GM23338 (cell line): ENCODE measurements around the gene CUBN.

Experiments used
- CTCF ChIP-seq, 2 experiments: fragments of 200-600 bp in 1 of 2; sonication (generic) in 1 of 2; conservative IDR thresholded peaks; 2 replicates each; pipeline versions ENCODE4 v1.5.1 to v1.6.1; 2016 to 2017; ENCODE audit warnings: antibody characterized with exemption in 2 of 2, low read depth in 2 of 2, mild to moderate bottlenecking in 2 of 2, moderate library complexity in 1 of 2
- ETS1 ChIP-seq: IDR thresholded peaks from 2 replicates; pipeline ENCODE4 v1.6.1; 2016; ENCODE audit warnings: antibody characterized with exemption
- EZH2 ChIP-seq: fragments of 200-600 bp; sonication (generic); IDR thresholded peaks from one replicate; pipeline ENCODE4 v1.8.0; 2017; ENCODE audit warnings: antibody characterized with exemption, mild to moderate bottlenecking, low read depth; ENCODE audit not compliant: unreplicated experiment
- EZH2phosphoT487 ChIP-seq: fragments of 200-600 bp; sonication (generic); IDR thresholded peaks from one replicate; pipeline ENCODE4 v1.8.1; 2018; ENCODE audit warnings: antibody characterized with exemption; ENCODE audit not compliant: unreplicated experiment
- JUNB ChIP-seq: IDR thresholded peaks from one replicate; pipeline ENCODE4 v1.6.1; 2016; ENCODE audit warnings: antibody characterized with exemption; ENCODE audit not compliant: unreplicated experiment
- POLR2AphosphoS5 ChIP-seq: IDR thresholded peaks from 2 replicates; pipeline ENCODE4 v1.6.1; 2016; ENCODE audit warnings: antibody characterized with exemption, low read depth
- REST ChIP-seq: IDR thresholded peaks from one replicate; pipeline ENCODE4 v1.6.1; 2018; ENCODE audit warnings: antibody characterized with exemption; ENCODE audit not compliant: unreplicated experiment
- STAT1 ChIP-seq: IDR thresholded peaks from one replicate; pipeline ENCODE4 v1.6.1; 2016; ENCODE audit warnings: antibody characterized with exemption; ENCODE audit not compliant: unreplicated experiment
- TF ChIP-seq, protein P1 (sequence below): fragments of 250-450 bp; sonication (Bioruptor Pico); IDR thresholded peaks from 2 replicates; pipeline ENCODE4 v1.5.0; 2020; ENCODE audit warnings: mild to moderate bottlenecking, moderate library complexity

DNA sequence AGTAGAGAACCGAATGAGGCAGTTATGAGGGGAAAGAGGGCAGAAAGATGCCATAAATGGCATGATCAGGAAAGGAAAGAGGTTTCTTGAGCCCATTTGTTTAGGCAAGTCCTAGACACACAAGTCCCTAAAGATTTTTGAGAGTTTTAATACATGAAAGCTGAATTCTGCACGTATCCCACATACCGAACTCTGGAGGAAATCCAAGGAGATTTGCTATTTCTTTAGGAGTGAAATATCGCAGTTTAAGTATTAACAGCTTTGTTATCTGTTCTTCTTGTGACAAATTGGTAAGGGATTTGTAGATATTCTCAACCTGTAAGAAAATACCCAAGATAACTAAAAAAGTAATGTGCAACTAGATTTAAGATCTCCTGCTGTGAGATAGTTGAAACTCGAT, 23.7 kb upstream of the CUBN start:
- TF ChIP-seq CTCF (conservative IDR thresholded peaks at IDR 0.05; ENCODE audit: low read depth in 2 of 2) = no peak
- TF ChIP-seq POLR2AphosphoS5 = no peak
- no peak for TF ChIP-seq STAT1
- TF ChIP-seq EZH2 = no peak
- no peak for TF ChIP-seq EZH2phosphoT487
- TF ChIP-seq REST = no peak
- TF ChIP-seq, protein P1, sequence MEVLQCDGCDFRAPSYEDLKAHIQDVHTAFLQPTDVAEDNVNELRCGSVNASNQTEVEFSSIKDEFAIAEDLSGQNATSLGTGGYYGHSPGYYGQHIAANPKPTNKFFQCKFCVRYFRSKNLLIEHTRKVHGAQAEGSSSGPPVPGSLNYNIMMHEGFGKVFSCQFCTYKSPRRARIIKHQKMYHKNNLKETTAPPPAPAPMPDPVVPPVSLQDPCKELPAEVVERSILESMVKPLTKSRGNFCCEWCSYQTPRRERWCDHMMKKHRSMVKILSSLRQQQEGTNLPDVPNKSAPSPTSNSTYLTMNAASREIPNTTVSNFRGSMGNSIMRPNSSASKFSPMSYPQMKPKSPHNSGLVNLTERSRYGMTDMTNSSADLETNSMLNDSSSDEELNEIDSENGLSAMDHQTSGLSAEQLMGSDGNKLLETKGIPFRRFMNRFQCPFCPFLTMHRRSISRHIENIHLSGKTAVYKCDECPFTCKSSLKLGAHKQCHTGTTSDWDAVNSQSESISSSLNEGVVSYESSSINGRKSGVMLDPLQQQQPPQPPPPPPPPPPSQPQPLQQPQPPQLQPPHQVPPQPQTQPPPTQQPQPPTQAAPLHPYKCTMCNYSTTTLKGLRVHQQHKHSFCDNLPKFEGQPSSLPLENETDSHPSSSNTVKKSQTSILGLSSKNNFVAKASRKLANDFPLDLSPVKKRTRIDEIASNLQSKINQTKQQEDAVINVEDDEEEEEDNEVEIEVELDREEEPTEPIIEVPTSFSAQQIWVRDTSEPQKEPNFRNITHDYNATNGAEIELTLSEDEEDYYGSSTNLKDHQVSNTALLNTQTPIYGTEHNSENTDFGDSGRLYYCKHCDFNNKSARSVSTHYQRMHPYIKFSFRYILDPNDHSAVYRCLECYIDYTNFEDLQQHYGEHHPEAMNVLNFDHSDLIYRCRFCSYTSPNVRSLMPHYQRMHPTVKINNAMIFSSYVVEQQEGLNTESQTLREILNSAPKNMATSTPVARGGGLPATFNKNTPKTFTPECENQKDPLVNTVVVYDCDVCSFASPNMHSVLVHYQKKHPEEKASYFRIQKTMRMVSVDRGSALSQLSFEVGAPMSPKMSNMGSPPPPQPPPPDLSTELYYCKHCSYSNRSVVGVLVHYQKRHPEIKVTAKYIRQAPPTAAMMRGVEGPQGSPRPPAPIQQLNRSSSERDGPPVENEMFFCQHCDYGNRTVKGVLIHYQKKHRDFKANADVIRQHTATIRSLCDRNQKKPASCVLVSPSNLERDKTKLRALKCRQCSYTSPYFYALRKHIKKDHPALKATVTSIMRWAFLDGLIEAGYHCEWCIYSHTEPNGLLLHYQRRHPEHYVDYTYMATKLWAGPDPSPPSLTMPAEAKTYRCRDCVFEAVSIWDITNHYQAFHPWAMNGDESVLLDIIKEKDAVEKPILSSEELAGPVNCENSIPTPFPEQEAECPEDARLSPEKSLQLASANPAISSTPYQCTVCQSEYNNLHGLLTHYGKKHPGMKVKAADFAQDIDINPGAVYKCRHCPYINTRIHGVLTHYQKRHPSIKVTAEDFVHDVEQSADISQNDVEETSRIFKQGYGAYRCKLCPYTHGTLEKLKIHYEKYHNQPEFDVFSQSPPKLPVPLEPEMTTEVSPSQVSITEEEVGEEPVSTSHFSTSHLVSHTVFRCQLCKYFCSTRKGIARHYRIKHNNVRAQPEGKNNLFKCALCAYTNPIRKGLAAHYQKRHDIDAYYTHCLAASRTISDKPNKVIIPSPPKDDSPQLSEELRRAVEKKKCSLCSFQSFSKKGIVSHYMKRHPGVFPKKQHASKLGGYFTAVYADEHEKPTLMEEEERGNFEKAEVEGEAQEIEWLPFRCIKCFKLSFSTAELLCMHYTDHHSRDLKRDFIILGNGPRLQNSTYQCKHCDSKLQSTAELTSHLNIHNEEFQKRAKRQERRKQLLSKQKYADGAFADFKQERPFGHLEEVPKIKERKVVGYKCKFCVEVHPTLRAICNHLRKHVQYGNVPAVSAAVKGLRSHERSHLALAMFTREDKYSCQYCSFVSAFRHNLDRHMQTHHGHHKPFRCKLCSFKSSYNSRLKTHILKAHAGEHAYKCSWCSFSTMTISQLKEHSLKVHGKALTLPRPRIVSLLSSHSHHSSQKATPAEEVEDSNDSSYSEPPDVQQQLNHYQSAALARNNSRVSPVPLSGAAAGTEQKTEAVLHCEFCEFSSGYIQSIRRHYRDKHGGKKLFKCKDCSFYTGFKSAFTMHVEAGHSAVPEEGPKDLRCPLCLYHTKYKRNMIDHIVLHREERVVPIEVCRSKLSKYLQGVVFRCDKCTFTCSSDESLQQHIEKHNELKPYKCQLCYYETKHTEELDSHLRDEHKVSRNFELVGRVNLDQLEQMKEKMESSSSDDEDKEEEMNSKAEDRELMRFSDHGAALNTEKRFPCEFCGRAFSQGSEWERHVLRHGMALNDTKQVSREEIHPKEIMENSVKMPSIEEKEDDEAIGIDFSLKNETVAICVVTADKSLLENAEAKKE (CRISPR knock-in tag) = no peak
- no peak for TF ChIP-seq ETS1
- TF ChIP-seq JUNB = no peak
